ENCODE measurements around the gene RAPGEF5. TPM values are rescaled to one million over a fixed set of nuclear protein-coding genes. Genes with fewer than 3 reads are reported as not detected.

The RAPGEF5 gene
- total and polyA plus RNA-seq, 9 donors = 6.4 to 22.5 (median 10.4) TPM

GRCh38 chr7:22168129-22168634 is 188.8 kb downstream of the RAPGEF5 start:
- Histone ChIP-seq H3K9me3 (no peaks in the 10 kb centered on the region), H3K27ac (no peak overlapping the region), H3K4me1 (ENCODE audit: insufficient read depth) (no peaks in the 10 kb centered on the region), H3K36me3 (no peaks in the 10 kb centered on the region), H3K27me3 (no peaks in the 10 kb centered on the region), H3K4me3 (no peak overlapping the region)
- 100% methylated on average over 1 of the region's 1 CpG for WGBS, 3 donors
- intact Hi-C loops (cut with DNase I) = no loop called here
- TF ChIP-seq CTCF (IDR thresholded peaks at IDR 0.05) (no peak), EP300 (IDR thresholded peaks at IDR 0.05) (no peak), POLR2A (IDR thresholded peaks at IDR 0.05) (no peak)
- DNase-seq = no peak

DNA sequence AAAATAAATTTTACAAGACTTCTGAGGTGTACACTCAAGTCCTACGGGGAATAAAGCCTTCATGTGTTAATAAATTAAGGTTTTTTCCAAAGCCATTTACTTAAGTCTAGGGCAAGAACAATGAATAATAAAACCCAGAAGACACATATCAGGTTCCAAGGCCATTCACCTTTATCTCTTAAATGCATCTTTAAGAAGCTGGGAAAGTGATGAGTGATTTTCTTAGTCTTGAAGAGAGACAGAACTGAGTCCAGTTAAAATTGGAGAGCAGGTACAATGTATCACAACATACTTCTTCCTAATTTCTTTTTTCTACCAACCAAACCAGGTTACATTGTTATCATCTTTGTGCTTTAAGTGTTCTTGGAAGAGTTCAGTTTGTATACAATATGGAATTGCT is 189.5 kb downstream of the RAPGEF5 start:
- TF ChIP-seq EP300 (IDR thresholded peaks at IDR 0.05) (no peak), CTCF (IDR thresholded peaks at IDR 0.05) (no peak), POLR2A (IDR thresholded peaks at IDR 0.05) (no peak)

GRCh38 chr7:22166928-22167327 is 190.0 kb downstream of the RAPGEF5 start:
- Histone ChIP-seq H3K4me1 (ENCODE audit: insufficient read depth) (no peaks in the 10 kb centered on the region), H3K36me3 (no peaks in the 10 kb centered on the region), H3K9me3 (no peaks in the 10 kb centered on the region), H3K27me3 (no peaks in the 10 kb centered on the region), H3K27ac (no peak overlapping the region), H3K4me3 (no peak overlapping the region)
- no peak for TF ChIP-seq POLR2A (IDR thresholded peaks at IDR 0.05)
- TF ChIP-seq CTCF (IDR thresholded peaks at IDR 0.05) = no peak
- intact Hi-C loops (cut with DNase I) = no loop called here
- 34 to 38% (median 35%) methylated on average over 2 of the region's 2 CpGs for WGBS, 3 donors
- DNase-seq = no peak

More for the DNA sequence above, 189.5 kb downstream of the RAPGEF5 start:
- 70 to 84% (median 79%) methylated on average over 1 of the region's 1 CpG for WGBS, 3 donors
- no peak overlapping the region for H3K4me3 ChIP-seq
- H3K27me3 ChIP-seq = no peaks in the 10 kb centered on the region
- no peaks in the 10 kb centered on the region for H3K9me3 ChIP-seq
- no peak overlapping the region for H3K27ac ChIP-seq
- intact Hi-C loops (cut with DNase I) = no loop called here
- no peaks in the 10 kb centered on the region for H3K36me3 ChIP-seq
- no peaks in the 10 kb centered on the region for H3K4me1 ChIP-seq (ENCODE audit: insufficient read depth)
- no peak for DNase-seq

GRCh38 chr7:22159341-22159740 is 197.6 kb downstream of the RAPGEF5 start:
- WGBS, 3 donors = 48% methylated on average over 2 of the region's 2 CpGs
- Histone ChIP-seq H3K4me1 (ENCODE audit: insufficient read depth) (no peaks in the 10 kb centered on the region), H3K27me3 (no peaks in the 10 kb centered on the region), H3K9me3 (no peaks in the 10 kb centered on the region), H3K36me3 (no peaks in the 10 kb centered on the region), H3K27ac (no peak overlapping the region), H3K4me3 (no peak overlapping the region)
- intact Hi-C loops (cut with DNase I) = no loop called here
- no peak for DNase-seq
- TF ChIP-seq POLR2A (IDR thresholded peaks at IDR 0.05) = no peak
- TF ChIP-seq CTCF (IDR thresholded peaks at IDR 0.05) = no peak
- no peak for TF ChIP-seq EP300 (IDR thresholded peaks at IDR 0.05)
